ENCODE data around the gene SLC11A2. TPM values are rescaled to one million over a fixed set of nuclear protein-coding genes. Genes with fewer than 3 reads are reported as not detected.

Gene SLC11A2
- total RNA-seq, 1 donor from 2014 or later: 21.5 TPM

DNA sequence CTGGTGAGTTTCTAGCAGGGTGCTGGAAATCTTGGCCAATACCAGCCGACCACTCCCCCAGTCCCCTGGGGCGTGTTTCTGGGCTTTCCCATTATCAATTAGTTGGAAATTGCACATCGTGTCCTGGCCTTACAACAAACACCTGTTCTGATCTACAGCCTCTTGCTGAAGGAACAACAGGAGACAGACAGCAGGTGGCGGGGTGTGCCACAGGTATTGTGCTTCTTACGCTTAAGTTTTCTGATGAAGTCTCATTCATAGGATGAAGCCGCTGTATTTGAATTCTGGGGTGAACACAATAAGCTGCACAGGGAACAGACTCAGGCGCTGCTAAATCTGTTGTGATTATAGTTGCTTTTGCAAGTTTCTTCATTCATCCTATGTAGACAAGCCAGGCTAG, 73.1 kb downstream of the SLC11A2 start:
- peaks cover 0 to 4% of the 10 kb centered on the region in 2 donors for H3K36me3 ChIP-seq
- intact Hi-C loops (cut with DNase I): no loop called here
- H3K27ac ChIP-seq: no peak overlapping the region
- DNase-seq (ENCODE audit: low spot score in 2 of 2): no peak
- H3K4me3 ChIP-seq: no peak overlapping the region
- TF ChIP-seq, protein P1, sequence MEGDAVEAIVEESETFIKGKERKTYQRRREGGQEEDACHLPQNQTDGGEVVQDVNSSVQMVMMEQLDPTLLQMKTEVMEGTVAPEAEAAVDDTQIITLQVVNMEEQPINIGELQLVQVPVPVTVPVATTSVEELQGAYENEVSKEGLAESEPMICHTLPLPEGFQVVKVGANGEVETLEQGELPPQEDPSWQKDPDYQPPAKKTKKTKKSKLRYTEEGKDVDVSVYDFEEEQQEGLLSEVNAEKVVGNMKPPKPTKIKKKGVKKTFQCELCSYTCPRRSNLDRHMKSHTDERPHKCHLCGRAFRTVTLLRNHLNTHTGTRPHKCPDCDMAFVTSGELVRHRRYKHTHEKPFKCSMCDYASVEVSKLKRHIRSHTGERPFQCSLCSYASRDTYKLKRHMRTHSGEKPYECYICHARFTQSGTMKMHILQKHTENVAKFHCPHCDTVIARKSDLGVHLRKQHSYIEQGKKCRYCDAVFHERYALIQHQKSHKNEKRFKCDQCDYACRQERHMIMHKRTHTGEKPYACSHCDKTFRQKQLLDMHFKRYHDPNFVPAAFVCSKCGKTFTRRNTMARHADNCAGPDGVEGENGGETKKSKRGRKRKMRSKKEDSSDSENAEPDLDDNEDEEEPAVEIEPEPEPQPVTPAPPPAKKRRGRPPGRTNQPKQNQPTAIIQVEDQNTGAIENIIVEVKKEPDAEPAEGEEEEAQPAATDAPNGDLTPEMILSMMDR (IDR thresholded peaks at IDR 0.05): no peak
- no peaks in the 10 kb centered on the region for H3K9me3 ChIP-seq
- no peaks in the 10 kb centered on the region for H3K27me3 ChIP-seq
- no peaks in the 10 kb centered on the region for H3K4me1 ChIP-seq

DNA sequence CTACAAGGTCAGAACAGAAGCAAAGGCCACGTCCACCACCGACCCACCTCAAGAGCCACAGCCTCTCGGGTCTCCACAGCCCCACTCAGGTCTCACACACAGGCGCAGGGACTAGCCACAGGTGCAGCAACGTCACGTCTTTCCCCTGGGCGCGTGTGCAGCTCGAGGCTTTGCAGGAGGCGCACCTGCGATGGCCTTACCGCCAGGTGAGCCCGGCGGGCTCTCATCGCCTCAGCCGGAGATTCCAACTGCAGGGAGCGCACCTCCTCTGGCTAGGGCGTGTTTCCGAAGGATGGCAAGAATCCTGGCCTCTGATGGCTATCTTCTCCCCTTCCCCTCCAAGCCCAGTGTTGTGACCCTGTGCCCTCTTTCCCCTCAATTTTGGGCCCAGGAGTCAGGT, 73.7 kb downstream of the SLC11A2 start, which contains the start of gene HIGD1C:
Gene HIGD1C, plus strand, starts transcription at position 35 of the 400 bp plus-strand sequence. CDS start 1,455 bp downstream, outside the sequence.
- TF ChIP-seq, protein P1 (IDR thresholded peaks at IDR 0.05): no peak
- Histone ChIP-seq H3K36me3 (peaks cover 0 to 4% of the 10 kb centered on the region in 2 donors), H3K27ac (no peak within 1 kb of the TSS), H3K27me3 (no peaks in the 10 kb centered on the region), H3K9me3 (no peaks in the 10 kb centered on the region), H3K4me1 (no peaks in the 10 kb centered on the region), H3K4me3 (no peak within 1 kb of the TSS)
- intact Hi-C loops (cut with DNase I): no loop called here
- DNase-seq (ENCODE audit: low spot score in 2 of 2): no peak

GRCh38 chr12:50951112-50951511, 75.1 kb downstream of the SLC11A2 start:
- intact Hi-C loops (cut with DNase I): no loop called here
- H3K4me1 ChIP-seq: no peaks in the 10 kb centered on the region
- H3K36me3 ChIP-seq: peaks cover 0 to 4% of the 10 kb centered on the region in 2 donors
- no peaks in the 10 kb centered on the region for H3K9me3 ChIP-seq
- H3K27ac ChIP-seq: no peak overlapping the region
- TF ChIP-seq, protein P1 (IDR thresholded peaks at IDR 0.05): no peak
- no peak for DNase-seq (ENCODE audit: low spot score in 2 of 2)
- H3K4me3 ChIP-seq: no peak overlapping the region
- H3K27me3 ChIP-seq: no peaks in the 10 kb centered on the region

DNA sequence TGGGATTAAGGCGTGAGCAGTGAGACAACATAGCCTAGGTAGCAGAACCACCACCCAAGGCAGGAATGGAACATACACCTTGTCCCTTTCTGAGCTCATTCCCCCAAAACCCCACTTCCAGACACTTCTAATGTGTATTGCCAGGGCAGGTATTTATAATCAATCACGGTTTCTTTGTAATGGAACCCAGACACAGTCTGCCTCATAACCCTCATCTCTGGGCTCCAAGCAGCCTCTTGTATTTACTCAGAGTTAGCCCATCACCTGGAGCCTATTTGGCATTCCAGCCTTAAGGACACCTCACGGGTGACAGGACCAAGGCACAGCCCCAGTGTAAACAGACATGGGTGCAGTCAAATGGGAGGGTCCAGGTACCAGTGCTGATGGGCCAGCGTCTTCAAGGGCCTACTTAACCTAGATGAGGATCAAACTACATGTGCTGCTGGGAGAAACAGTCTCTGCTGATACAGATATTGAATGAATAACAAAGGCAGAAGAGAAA, 76.3 kb downstream of the SLC11A2 start:
- no peak overlapping the region for H3K27ac ChIP-seq
- H3K27me3 ChIP-seq: no peaks in the 10 kb centered on the region
- TF ChIP-seq, protein P1 (IDR thresholded peaks at IDR 0.05): no peak
- no peak for DNase-seq (ENCODE audit: low spot score in 2 of 2)
- H3K36me3 ChIP-seq: peaks cover 0 to 2% of the 10 kb centered on the region in 2 donors
- no peaks in the 10 kb centered on the region for H3K4me1 ChIP-seq
- no peak overlapping the region for H3K4me3 ChIP-seq
- intact Hi-C loops (cut with DNase I): no loop called here
- H3K9me3 ChIP-seq: no peaks in the 10 kb centered on the region

GRCh38 chr12:50948798-50949197, 77.4 kb downstream of the SLC11A2 start:
- H3K27me3 ChIP-seq: no peaks in the 10 kb centered on the region
- H3K4me1 ChIP-seq: no peaks in the 10 kb centered on the region
- intact Hi-C loops (cut with DNase I): no loop called here
- TF ChIP-seq, protein P1 (IDR thresholded peaks at IDR 0.05): no peak
- no peaks in the 10 kb centered on the region for H3K9me3 ChIP-seq
- H3K36me3 ChIP-seq: no peaks in the 10 kb centered on the region
- no peak overlapping the region for H3K27ac ChIP-seq
- no peak overlapping the region for H3K4me3 ChIP-seq
- no peak for DNase-seq (ENCODE audit: low spot score in 2 of 2)
